IPS DF 4.7 (cell line): Measurements from ENCODE around the gene AGAP5.
"Not testable (repeated sequence)": the region's sequence is repeated elsewhere in the genome, so short reads cannot be mapped to it uniquely, and the experiment has no call there.

Experiments used
- DNase-seq: peaks from one replicate; pipeline ENCODE4 v3.0.0-alpha.2; 2013; ENCODE audit warnings: low spot score; ENCODE audit errors: extremely low read depth

AGAP5 gene

DNA sequence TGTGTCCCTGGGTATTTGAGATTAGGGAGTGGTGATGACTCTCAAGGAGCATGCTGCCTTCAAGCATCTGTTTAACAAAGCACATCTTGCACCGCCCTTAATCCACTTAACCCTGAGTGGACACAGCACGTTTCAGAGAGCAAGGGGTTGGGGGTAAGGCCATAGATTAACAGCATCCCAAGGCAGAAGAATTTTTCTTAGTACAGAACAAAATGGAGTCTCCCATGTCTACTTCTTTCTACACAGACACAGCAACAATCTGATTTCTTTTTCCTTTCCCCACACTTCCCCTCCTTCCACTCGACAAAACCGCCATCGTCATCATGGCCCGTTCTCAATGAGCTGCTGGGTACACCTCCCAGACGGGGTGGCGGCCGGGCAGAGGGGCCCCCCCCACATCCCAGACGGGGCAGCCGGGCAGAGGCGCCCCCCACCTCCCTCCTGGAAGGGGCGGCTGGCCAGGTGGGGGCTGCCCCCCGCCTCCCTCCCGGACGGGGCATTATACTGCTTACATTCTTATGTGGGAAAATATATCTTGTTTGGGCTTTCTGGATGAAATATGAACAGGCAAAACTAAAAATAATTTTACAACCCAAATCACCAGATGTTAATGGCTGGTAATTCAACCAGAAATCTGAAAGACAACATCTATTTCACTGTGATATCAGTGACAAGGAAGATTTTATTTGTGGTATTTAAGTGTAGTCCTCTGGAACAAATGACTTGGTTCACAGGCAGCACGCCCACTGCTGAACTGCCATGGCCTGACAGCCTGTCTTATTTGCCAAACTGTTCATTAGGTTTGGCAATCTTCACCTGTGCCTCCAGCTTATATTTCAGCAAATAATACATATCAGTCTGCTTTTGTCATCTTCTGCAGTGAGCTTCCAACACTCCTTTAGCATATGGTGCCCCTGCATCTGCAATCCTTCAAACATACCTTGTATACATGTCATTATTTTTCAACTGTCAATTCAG is 17.6 kb upstream of the AGAP5 start:
- DNase-seq: not testable (repeated sequence)

DNA sequence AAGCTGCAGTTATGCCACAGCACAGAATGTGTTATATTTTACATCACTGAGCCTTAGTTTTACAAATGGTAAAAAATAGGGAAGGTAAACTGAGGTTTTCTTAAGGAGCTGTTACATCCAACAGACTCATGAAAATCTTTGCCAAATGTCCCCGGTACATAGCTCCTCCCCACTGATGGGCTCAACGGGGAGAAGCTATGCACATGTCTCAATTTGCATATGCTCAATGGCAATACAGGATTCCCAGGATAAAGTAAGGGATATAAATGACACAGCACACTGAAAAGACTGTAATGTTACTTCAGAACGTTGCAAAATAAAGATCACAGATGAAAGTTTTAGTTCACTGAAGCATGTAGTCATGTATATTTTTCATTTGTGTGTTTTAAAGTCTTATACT is 16.6 kb upstream of the AGAP5 start:
- not testable (repeated sequence) for DNase-seq

DNA sequence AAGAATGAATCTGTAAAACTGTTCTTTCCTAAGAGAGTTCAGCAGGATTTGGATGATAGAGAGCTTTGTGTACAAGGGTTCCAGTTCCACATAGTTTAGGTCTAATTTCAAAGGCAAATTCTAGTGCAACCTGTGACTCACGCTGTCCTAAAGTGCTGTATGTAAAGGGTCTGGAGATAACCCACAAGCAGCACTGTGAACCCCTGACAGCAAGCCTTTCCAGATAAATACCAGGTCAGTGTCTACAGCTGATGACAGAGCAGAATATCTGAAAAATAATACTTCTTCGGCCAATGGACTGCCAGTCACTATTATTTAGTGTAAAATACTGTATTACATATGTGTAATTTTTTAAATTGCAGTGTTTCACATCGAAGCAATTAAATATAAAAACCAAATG is 16.0 kb upstream of the AGAP5 start:
- DNase-seq: not testable (repeated sequence)

DNA sequence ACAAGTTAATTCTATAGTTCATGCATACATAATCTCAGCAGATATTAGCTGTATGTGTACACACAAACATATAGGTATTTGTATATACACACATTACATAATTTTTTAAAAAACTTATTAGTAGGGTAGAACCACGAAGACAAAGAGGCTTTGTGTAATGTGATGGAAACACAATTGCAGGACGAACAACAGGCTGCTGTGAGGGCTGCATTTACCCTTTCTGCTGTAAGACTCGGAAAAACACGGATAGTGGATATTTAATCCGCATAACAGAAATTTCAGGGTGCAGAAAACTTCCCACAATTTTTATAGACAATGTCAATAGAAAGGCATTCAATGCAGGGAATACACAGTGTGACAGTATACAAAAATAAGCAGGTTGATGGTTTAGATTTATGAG is 13.8 kb upstream of the AGAP5 start:
- not testable (repeated sequence) for DNase-seq

DNA sequence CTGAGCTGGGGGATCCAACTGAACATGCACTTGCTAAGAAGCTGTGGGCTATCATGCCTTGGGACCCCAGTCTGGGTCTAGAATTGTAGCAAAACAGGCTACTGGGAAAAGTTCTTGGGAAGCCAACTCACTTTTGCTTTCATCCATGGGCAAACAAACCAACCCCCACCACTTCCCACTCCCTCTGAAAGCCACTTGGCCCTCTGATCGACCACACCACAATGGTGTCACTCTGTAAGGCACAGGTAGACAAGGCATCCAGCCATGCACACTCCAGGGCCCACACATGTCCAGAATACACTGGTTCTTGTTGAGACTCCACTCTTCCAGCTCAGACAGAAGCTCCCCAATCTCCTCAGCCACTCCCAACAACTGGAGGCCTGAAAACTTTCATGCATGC is 10.2 kb upstream of the AGAP5 start:
- not testable (repeated sequence) for DNase-seq

DNA sequence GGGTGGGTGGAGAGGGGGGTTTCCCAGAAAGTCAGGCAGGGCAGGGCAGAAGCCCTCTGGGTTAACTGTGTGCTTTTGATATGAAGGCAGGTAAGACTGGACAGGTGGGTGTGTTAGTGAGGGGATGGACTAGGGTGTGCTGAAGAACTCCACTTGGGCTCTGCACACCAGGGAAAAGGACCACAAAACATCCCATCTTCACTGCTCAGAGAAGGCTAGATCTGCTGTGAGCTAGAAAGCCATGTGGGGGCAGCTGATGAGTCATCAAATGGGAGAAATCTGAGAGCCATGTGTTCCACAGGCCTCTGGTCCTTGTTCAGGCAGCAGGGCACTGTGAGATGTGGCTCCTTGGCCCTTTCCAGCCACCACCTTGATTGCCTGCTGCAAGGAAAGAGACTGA is 9.7 kb upstream of the AGAP5 start:
- DNase-seq: not testable (repeated sequence)

DNA sequence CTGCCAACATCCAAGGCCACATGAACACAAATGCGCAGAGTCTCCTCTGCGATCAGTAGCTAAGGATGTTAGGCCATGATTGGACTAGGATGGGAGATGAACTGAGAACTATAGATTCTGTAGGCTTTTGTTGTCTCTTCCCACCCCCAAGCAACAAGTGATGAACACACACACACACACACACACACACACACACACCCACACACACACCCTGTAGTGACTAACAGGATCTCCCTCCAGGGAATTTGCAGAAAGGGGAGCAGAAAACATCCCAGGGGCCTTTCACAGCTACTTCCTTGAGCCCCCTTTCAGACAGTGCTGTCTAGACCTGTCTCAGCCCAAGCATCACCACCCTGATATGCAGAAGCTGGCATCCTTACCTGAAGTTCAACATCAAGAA is 8.6 kb upstream of the AGAP5 start:
- not testable (repeated sequence) for DNase-seq

DNA sequence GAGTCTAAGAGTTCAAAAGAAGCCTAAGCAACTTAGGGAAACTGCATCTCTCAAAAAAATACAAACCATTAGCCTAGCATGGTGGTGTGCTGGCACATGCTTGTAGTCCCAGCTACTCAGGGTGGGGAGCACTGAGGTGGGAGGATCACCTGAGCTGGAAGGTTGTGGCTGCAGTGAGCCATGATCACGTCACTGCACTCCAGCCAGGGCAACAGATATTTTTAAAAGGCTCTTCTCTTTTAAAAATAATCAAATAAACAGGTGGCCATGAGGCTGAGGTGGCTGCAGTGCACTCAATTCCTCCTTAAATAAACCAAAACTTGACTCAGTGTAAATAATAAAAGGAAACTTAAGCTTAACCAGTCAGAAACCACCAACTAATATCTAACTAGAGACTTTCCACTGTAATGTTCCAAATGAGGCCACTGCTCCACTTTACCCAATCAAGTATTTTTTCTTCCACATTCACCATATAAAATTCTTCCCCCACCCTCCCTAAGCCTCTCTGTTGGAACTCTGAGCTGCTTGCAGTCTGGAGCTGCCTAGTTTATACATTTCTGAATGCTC is 7.7 kb upstream of the AGAP5 start:
- DNase-seq: not testable (repeated sequence)

DNA sequence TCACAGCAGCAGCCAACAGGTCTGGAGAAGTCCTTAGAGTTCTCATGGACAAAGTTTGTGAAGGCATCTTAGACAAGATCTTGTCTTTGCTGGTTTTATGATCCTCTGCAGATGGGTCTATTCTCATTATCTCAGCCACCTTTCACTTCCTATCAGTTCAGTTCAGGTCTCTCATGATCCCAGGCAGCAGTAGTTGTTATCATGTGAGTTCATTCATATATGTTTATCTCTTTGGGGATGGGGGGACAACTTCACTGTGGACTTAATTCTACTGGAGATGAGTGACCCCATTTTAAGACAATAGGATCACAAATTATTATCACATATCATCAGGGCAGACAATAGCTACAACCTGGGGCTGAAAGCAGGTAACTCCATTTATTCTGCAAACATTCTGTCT is 6.0 kb upstream of the AGAP5 start:
- DNase-seq: not testable (repeated sequence)

DNA sequence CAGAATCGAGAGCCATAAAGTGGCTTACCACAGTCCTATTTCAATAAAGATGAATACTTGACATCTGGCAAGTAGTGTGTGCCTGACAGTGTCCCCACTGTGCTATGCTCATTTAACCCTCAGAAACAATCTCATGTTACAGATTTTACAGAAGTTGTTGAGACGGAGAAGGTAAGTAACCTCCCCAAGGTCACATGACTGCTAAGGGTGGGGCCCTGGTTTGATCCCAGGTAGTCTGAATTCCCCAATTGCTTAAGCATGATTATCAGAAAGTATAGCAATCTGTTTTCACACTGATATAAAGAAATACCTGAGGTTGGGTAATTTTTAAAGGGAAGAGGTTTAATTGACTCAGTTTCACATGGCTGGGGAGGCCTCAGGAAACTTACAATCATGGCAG is 910 bp upstream of the AGAP5 start:
- not testable (repeated sequence) for DNase-seq

DNA sequence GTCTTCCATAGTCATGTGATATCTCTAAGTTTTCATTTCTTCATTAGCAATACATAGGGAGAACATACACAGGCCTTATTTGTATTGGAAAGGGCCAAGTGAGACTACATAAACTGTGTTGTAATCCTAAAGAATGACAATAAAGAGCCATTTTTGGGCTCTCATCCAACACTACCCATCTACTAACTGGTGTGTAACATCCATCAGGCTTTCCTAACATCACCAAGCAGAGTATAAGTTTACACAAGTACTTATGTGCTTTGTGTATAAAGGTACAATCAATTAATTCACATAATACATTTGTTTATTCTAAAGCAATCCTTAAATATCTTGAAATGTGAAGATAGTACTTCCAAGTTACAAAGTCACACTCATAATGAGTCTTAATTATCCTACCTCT is 2.6 kb downstream of the AGAP5 start:
- DNase-seq: not testable (repeated sequence)

DNA sequence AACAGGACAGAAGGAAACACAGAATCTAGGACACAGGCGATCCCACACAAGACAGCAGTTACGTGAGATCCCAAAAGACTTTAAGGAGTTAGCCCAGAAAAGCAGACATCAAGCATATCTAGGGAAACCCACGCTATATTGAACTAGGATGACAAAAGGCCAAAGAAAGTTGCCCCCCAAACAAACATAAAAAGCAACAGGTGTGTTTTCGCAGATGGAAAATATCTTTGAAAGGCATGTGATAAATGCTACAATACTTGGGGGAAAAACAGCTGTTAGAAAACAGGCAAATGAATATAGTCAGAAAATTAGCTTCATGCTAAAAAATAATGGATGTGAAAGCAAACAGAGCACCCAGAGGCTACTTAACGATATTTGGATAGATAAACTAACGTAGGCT is 7.2 kb downstream of the AGAP5 start:
- not testable (repeated sequence) for DNase-seq

DNA sequence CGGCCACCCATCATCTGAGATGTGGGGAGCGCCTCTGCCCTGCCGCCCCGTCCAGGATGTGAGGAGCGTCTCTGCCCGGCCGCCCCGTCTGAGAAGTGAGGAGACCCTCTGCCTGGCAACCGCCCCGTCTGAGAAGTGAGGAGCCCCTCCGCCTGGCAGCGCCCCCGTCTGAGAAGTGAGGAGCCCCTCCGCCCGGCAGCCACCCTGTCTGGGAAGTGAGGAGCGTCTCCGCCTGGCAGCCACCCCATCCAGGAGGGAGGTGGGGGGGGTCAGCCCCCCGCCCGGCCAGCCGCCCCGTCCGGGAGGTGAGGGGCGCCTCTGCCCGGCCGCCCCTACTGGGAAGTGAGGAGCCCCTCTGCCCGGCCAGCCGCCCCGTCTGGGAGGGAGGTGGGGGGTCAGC is 8.3 kb downstream of the AGAP5 start:
- DNase-seq: not testable (repeated sequence)

DNA sequence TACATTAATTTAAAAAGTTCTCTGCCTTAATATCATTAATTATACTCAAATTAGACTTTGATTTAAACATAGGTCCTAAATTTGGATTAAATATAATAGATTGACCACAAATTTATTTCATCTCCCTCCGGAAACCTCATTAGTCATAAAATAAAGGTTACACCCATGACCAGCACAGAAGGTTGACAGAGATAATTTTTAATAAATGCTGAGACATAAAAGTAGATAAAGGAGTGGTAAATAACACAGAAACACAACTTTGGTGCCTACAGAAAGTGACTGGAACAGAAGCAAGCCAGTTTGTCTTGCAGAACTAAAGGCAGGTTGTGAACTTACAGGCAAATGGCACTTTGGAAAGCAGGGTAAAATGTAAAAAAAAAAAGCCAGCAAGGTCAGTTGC is 10.3 kb downstream of the AGAP5 start:
- not testable (repeated sequence) for DNase-seq

DNA sequence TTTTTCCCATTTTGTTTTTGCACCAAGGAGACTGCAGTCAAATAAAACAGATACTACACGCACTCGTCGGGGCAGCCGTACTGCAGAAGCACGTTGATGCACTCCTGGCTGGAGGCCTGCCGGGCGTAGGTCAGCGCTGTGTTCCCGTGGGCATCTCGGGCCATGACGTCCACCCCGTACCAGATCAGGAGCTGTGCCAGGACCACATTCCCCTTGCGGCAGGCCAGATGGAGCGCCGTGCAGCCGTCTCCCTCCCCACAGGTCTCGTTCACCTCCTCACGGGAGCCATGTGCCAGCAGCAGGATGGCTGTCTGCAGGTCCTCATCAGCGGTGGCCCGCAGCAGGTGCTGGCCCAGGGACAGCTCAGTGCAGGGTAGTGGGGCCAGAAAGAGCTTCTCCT is 23.4 kb downstream of the AGAP5 start:
- not testable (repeated sequence) for DNase-seq

DNA sequence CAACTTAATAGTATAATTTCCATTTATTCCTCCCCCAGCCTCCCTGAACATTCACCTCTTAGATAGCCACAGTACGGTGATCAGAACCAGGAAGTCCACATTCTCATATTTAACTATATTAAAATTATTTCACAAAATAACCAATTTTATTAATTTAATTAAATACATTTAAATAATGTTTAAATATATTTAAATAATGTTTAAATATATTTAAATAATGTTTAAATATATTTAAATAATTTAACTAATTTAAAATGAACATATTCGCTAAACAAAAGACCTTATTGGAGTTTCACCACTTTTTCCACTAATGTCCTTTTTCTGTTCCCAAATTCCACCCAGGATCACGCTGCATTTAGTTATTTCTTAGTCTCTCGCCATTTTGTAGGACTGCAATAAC is 29.5 kb downstream of the AGAP5 start:
- not testable (repeated sequence) for DNase-seq

DNA sequence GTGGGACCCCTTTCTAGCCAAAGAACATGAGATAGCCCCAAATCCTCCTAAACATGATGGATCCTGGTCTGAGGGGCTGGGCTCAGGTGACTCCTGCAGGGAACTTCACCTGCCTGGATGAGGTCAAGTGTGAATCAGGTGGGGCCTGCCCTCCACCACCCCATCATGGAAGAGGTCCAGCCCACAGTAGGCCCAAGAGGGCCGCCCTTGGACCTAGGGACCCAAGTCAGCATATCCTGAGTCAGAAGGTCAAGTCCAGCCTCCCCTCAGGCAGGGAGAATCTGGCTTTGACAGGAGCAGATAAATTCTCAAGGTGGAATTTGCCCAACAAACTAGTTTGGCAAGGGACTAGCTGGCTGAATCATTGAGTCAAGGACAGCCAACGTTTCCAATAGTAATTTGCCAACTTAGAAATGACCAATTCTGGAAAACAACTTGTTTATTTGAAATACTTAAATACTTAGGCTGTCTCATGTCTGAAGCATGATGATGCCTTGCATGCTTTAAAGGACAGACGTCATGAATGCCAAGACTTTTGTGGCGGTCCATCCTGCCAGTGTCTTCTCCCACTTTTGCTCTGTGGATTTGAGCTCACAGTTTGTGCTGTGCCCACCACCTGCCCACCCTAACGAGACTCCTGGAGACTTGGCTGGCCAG is 31.6 kb downstream of the AGAP5 start:
- DNase-seq: not testable (repeated sequence)

DNA sequence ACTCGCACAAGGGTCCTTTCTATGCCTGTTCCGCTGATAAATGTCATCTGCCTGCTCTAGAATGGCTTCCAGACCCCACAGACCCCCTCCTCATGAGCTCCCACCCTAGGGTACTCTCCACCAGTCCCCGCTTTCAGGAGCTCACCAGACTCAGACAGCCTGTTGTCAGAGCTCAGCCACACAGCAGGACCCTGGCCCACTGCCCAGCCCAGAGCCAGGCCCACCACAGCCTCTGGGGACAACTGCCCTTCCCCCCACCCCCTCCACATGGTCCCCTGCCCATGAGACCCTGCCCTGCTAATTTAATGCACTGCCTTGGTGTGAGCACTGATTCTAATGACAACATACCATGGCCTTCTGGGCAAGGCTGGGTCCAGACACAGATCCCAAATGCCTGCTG is 32.3 kb downstream of the AGAP5 start:
- not testable (repeated sequence) for DNase-seq

DNA sequence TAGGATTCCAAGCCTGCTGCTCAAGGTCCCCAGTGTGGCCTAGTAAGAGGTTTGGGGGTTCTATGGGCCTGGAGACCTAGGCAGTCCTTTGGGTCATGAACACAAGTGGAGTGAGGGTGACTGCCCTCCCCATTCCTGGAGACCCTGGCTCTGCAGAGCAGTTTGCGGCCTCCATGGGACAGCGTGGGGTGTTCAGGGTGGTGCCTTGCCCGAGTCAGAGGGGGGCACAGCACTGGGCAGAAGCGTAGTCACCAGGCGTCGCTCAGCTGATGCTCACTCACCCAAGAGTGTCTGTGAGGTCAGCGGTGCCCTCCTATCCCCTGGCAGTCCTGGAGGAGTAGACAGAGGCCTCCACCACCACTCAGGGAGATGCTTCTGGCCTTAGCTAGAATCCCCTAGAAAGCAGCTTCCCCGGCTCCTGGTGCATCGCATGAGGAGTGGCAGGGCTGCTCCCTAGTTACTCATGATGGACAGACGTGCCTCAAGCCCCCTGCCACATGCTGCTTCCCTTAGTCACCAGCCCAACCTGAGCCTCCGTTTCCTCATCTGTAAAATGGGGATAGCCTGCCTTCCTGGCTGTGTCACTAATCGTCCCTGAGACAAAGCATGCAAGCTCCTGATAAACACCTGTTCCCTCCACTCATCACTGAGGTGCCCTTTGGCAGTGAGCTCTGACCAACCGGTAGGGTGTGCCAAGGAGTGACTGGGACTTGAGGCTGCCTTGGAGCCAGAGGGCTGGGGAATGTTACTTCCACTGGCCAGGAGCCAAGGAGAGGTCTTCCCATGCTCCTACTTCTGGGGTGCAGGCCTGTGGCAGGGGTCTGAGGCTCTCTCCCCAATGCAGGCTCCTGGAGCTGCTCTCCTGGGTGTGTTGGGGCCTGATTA is 33.5 kb downstream of the AGAP5 start:
- DNase-seq: not testable (repeated sequence)

DNA sequence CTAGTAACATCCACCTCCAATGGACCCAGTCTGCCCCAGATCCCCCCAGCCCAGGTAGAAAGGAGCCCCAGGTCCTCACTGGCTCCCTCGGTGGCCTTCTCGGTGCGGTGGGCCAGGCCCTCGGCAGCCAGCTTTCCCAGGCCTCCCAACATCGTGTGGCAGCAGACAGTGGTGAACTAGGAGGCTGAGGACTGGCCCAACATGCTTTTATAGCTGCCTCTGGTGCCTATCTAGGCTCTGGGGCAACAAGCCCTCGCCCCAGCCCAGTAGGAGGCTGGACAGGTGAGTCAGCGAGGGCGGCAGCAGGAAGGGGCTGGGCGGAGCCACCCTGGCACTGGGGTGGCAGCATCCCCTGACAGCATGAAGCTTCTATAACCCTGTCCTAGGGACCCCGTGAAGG is 34.3 kb downstream of the AGAP5 start:
- not testable (repeated sequence) for DNase-seq

DNA sequence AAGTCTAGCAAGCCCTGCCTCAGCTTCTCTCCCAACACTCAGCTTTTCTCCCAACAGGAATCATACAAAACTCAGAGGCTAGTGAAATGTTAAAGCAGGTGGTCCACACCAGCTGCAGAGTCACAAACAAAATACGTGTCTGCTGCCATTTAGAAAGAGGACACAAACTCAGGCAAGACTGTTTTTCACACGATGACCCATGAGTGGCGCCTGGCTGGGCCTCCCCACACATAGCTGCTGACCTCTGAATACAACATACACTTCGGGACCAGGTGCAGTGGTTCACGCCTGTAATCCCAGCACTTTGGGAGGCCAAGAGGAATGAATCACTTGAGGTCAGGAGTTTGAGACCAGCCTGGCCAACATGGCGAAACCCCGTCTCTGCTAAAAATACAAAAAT is 35.2 kb downstream of the AGAP5 start:
- not testable (repeated sequence) for DNase-seq
